Heart left ventricle (tissue), 16 donors: ENCODE data around the gene CTNNA3. TPM values are rescaled to one million over a fixed set of nuclear protein-coding genes. Genes with fewer than 3 reads are reported as not detected.

Experiments used
- ATAC-seq, 4 donors: fragments of 200-7000 bp; cut with Tn5 transposase; one replicate each; pipeline ENCODE4 v1.9.1; 2020 to 2022; ENCODE audit warnings: moderate library complexity in 4 of 4, mild to moderate bottlenecking in 3 of 4, moderate number of reproducible peaks in 1 of 4
- DNase-seq, 5 donors: peaks; one replicate each; pipeline ENCODE4 v3.0.0-alpha.2; 2020
- H3K27ac ChIP-seq, 12 donors: fragments of 200-600 bp; sonication (generic) in 4 of 12; one replicate each; pipeline versions ENCODE4 v1.5.0 to v1.8.0; 2016 to 2022; ENCODE audit warnings: mild to moderate bottlenecking in 2 of 12
- H3K27me3 ChIP-seq, 9 donors: fragments of 200-600 bp; sonication (generic) in 2 of 9; one replicate each; pipeline versions ENCODE4 v1.5.1 to v1.8.0; 2016 to 2022; ENCODE audit warnings: mild to moderate bottlenecking in 3 of 9
- H3K36me3 ChIP-seq, 9 donors: fragments of 200-600 bp; sonication (generic) in 2 of 9; one replicate each; pipeline versions ENCODE4 v1.5.0 to v1.8.0; 2018 to 2022; ENCODE audit warnings: mild to moderate bottlenecking in 2 of 9
- H3K4me1 ChIP-seq, 12 donors: fragments of 200-600 bp; sonication (generic) in 4 of 12; one replicate each; pipeline versions ENCODE4 v1.5.0 to v1.8.0; 2016 to 2022; ENCODE audit warnings: mild to moderate bottlenecking in 3 of 12
- H3K4me3 ChIP-seq, 12 donors: fragments of 200-600 bp; sonication (generic) in 4 of 12; one replicate each; pipeline versions ENCODE4 v1.5.0 to v1.8.0; 2017 to 2022; ENCODE audit warnings: mild to moderate bottlenecking in 9 of 12, moderate library complexity in 4 of 12
- H3K9me3 ChIP-seq, 12 donors: fragments of 200-600 bp; sonication (generic) in 4 of 12; one replicate each; pipeline versions ENCODE4 v1.5.0 to v1.8.0; 2016 to 2022; ENCODE audit warnings: mild to moderate bottlenecking in 1 of 12
- POLR2A ChIP-seq, 2 donors: fragments of 450-650 bp; IDR thresholded peaks; one replicate each; pipeline ENCODE4 v1.6.1; 2017; ENCODE audit warnings: antibody characterized with exemption in 2 of 2, mild to moderate bottlenecking in 2 of 2, moderate library complexity in 2 of 2
- WGBS, 4 donors: extraction: QIAGEN DNeasy Blood & Tissue Kit in 2 of 4; methylation state at CpG; one replicate each; pipeline versions ENCODE4 v1.1.5 to v1.1.7; 2013 to 2018; 5-methylcytosine and 5-hydroxymethylcytosine counted together
- intact Hi-C, 10 donors: fragments of 100-400 bp; cut with DNase I; formaldehyde crosslinking; loops; one replicate each; pipeline versions ENCODE4 v1.11.1 to v1.14.2; 2022
- polyA plus RNA-seq, 2 donors: library from polyadenylated mRNA; stranded (reverse); fragments of 200-250 nt; gene quantifications; one replicate each; pipeline ENCODE4 v1.2.3, GENCODE V29; 2013
- total RNA-seq, 9 donors: library from RNA; depleted of rRNA in 2 of 9; stranded (reverse); fragments of >200 nt in 2 of 9; fragmentation: NEBNext Ultra II Directional in 3 of 9; extraction: Animal tissue kit (Norgen Biotek cat#: 25700) in 3 of 9; gene quantifications; one replicate each; pipeline versions ENCODE4 v1.1.0 to v1.2.4, GENCODE V29; 2016 to 2023
- TF ChIP-seq, protein P1 (sequence below), 12 donors: fragments of 200-600 bp; sonication (generic) in 4 of 12; IDR thresholded peaks; one replicate each; pipeline versions ENCODE4 v1.5.0 to v1.8.0; 2018 to 2022; ENCODE audit warnings: antibody characterized with exemption in 12 of 12, mild to moderate bottlenecking in 5 of 12
- donor health status: ischemic (EF 13 %, LVEDD 7.1; RV severe dilation, severe dysfunction).
- donor health status: healthy with polysubstance abuse.
- donor health status: DM: no; HTN: yes; CAD: no.
- donor health status: DM: no; HTN: no; CAD: no.
- donor health status: ischemic (EF 25% LVEDD 6.9; RV normal size, moderate dysfunction).
- donor health status: ischemic (EF 25% LVEDD 5.7; RV mildly dilated, moderate dysfunction).
- donor health status: healthy.
- donor health status: DM: yes; HTN: yes; CAD: no.
- donor health status: ischemic (EF 35%, LVEDD 5.7; RV mildly dilated, moderate dysfunction).
- donor health status: nonischemic (EF 11% LVEDD 7.7; RV severe dilation, severe dysfunction).
- donor health status: DM: yes; HTN: yes; CAD: no.
- donor health status: PGD.
- donor health status: ischemic (EF 29% LVEDD 5.4; RV normal size, mild dysfunction).
- donor health status: nonischemic (EF 23%, LVEDD 6.1; RV moderate dilation, normal function).

CTNNA3 gene
- total and polyA plus RNA-seq, 11 donors: 4.8 to 200 (median 99.0) TPM

DNA sequence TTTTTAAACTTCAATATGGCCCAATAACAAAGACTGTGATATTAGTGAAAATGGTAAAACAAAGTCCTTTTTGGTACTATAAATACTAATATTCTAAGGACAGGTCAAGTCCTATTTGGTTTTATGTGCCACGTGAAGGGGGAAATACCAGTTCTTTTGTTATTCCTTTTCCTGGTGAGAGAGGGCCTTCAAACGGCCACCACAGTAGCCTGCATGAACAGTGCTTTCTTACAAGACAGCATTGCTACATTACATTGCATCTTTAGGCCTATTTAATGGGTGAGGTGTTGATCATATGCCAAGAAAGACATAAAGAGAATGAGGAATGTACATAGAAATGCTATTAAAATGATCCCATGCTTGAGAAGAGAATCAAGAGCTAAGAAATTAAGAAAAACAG lies 555.4 kb downstream of the CTNNA3 start:
- 17 to 25% (median 22%) methylated on average over 2 of the region's 2 CpGs for WGBS, 4 donors
- DNase-seq (no peak), ATAC-seq (no peak)

DNA sequence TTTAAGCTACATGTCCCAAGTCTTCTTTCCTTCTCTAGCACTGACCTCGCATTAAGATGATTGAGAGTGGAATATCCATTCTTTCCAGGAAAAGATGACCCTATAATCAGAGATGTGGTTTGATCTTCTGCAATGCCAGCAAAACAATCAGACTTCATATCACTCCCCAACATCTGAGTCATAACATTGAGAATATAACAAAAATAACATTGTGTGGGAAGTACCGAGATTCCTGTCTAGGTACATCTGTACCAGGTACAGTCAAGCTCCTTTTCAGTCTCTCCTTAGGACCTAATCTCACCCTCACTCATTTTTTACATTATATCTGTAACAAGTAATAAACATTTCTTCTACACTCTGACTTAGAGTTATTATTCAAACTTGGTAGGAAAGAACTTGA lies 568.6 kb downstream of the CTNNA3 start:
- intact Hi-C loops: no loop called here

More for the DNA sequence above, 555.4 kb downstream of the CTNNA3 start:
- TF ChIP-seq, protein P1, sequence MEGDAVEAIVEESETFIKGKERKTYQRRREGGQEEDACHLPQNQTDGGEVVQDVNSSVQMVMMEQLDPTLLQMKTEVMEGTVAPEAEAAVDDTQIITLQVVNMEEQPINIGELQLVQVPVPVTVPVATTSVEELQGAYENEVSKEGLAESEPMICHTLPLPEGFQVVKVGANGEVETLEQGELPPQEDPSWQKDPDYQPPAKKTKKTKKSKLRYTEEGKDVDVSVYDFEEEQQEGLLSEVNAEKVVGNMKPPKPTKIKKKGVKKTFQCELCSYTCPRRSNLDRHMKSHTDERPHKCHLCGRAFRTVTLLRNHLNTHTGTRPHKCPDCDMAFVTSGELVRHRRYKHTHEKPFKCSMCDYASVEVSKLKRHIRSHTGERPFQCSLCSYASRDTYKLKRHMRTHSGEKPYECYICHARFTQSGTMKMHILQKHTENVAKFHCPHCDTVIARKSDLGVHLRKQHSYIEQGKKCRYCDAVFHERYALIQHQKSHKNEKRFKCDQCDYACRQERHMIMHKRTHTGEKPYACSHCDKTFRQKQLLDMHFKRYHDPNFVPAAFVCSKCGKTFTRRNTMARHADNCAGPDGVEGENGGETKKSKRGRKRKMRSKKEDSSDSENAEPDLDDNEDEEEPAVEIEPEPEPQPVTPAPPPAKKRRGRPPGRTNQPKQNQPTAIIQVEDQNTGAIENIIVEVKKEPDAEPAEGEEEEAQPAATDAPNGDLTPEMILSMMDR (IDR thresholded peaks at IDR 0.05): no peak
- no peak for TF ChIP-seq POLR2A (IDR thresholded peaks at IDR 0.05)
- peaks cover 0 to 6% (median 0%) of the 10 kb centered on the region in 12 donors for H3K4me1 ChIP-seq
- H3K9me3 ChIP-seq: no peaks in the 10 kb centered on the region
- no peaks in the 10 kb centered on the region for H3K36me3 ChIP-seq
- H3K27ac ChIP-seq: peak overlapping the region in 3 of 12 donors; percentile 7 to 29 (median 22)
- no peaks in the 10 kb centered on the region for H3K27me3 ChIP-seq
- intact Hi-C loops: no loop called here
- no peak overlapping the region for H3K4me3 ChIP-seq

DNA sequence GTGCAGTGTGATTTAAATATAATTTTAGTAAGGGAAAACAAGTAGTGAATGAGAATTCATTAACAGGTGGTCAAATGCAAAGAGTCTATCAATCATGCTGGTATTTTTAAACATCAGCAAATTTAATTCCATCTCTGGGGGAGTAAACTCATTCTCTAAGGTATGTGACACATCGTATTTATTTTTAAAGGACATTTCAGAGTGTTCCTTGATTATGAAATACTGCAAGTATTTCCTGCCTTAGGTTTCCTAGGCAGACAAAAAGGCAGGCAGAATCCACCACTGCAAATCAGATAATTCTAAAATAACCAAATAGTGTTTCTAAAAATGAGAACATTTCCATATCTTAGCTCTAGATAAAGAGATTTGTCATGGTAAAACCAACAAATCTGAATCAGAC lies 576.3 kb downstream of the CTNNA3 start:
- no peaks in the 10 kb centered on the region for H3K9me3 ChIP-seq
- intact Hi-C loops: no loop called here
- H3K36me3 ChIP-seq: no peaks in the 10 kb centered on the region
- 7 to 19% (median 15%) methylated on average over 1 of the region's 1 CpG for WGBS, 4 donors
- ATAC-seq (no peak), DNase-seq (no peak)
- no peak for TF ChIP-seq POLR2A (IDR thresholded peaks at IDR 0.05)
- TF ChIP-seq, protein P1 (IDR thresholded peaks at IDR 0.05): no peak
- no peak overlapping the region for H3K4me3 ChIP-seq
- no peaks in the 10 kb centered on the region for H3K27me3 ChIP-seq
- no peak overlapping the region for H3K27ac ChIP-seq
- H3K4me1 ChIP-seq: peaks cover 0 to 29% (median 4%) of the 10 kb centered on the region in 12 donors

More for the DNA sequence above, 568.6 kb downstream of the CTNNA3 start:
- H3K27me3 ChIP-seq: no peaks in the 10 kb centered on the region
- ATAC-seq: no peak
- H3K9me3 ChIP-seq: no peaks in the 10 kb centered on the region
- H3K4me3 ChIP-seq: no peak overlapping the region
- no peak overlapping the region for H3K27ac ChIP-seq
- H3K4me1 ChIP-seq: peaks cover 0 to 7% (median 0%) of the 10 kb centered on the region in 12 donors
- no peaks in the 10 kb centered on the region for H3K36me3 ChIP-seq
- WGBS, 4 donors: 84 to 88% (median 86%) methylated on average over 2 of the region's 2 CpGs
- no peak for TF ChIP-seq POLR2A (IDR thresholded peaks at IDR 0.05)
- TF ChIP-seq, protein P1 (IDR thresholded peaks at IDR 0.05): no peak
- no peak for DNase-seq

DNA sequence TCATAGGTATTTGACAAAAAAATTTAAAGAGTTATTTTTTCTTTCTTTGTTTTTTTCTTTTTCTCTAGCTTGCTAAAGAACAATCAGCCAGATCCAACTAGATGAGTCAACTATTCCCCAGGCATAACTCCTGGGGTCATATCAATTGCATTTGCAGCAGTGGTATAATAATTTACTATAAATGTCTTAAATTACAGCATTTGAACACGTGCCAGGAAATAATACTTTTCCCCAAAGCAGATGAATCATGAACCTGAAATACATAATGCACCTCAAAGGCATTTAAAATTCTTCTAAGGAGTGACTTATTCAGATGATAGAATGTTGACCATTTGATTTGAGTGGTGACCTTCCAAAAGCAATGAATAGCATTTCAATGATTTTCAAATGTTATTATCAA lies 580.0 kb downstream of the CTNNA3 start:
- intact Hi-C loops: no loop called here
- peaks cover 0 to 29% (median 3%) of the 10 kb centered on the region in 12 donors for H3K4me1 ChIP-seq
- H3K27ac ChIP-seq: no peak overlapping the region
- ATAC-seq: no peak
- TF ChIP-seq POLR2A (IDR thresholded peaks at IDR 0.05): no peak
- H3K36me3 ChIP-seq: no peaks in the 10 kb centered on the region
- 33 to 52% (median 42%) methylated on average over 1 of the region's 1 CpG for WGBS, 4 donors
- no peak overlapping the region for H3K4me3 ChIP-seq
- no peak for DNase-seq
- no peaks in the 10 kb centered on the region for H3K27me3 ChIP-seq
- no peaks in the 10 kb centered on the region for H3K9me3 ChIP-seq

DNA sequence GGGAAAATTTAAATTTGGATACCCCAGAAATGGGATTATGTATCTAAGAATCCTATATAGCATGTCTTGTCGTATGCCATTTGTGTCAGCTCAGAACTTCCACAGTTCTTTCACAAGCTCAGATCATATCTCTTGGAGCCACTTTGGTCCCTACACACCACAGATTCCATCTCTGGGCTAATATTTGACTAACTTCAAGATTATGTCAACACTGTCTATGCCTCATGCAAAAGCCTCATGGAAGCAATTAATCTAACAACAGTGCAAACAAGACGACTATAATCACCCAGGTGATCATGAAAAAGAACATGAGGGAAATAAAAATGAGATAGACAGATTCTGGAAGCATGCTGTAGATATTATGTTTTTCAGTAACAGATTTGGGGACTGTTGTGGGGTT lies 581.0 kb downstream of the CTNNA3 start:
- H3K27me3 ChIP-seq: no peaks in the 10 kb centered on the region
- 87 to 90% (median 89%) methylated on average over 2 of the region's 2 CpGs for WGBS, 4 donors
- no peak for ATAC-seq
- no peak overlapping the region for H3K4me3 ChIP-seq
- no peak for TF ChIP-seq POLR2A (IDR thresholded peaks at IDR 0.05)
- TF ChIP-seq, protein P1 (IDR thresholded peaks at IDR 0.05): no peak
- DNase-seq: no peak
- H3K36me3 ChIP-seq: no peaks in the 10 kb centered on the region
- peaks cover 0 to 27% (median 3%) of the 10 kb centered on the region in 12 donors for H3K4me1 ChIP-seq
- intact Hi-C loops: no loop called here
- H3K27ac ChIP-seq: no peak overlapping the region
- H3K9me3 ChIP-seq: no peaks in the 10 kb centered on the region
